HEK293T (cell line): ENCODE data around the gene DLEC1.

Experiments used
- BHLHE40 ChIP-seq: fragments of 450-650 bp; IDR thresholded peaks from 2 replicates; pipeline ENCODE4 v1.6.1; 2016; ENCODE audit warnings: mild to moderate bottlenecking, moderate library complexity, borderline replicate concordance
- FOXA1 ChIP-seq: fragments of 450-650 bp; IDR thresholded peaks from 2 replicates; pipeline ENCODE4 v1.6.1; 2016; ENCODE audit warnings: mild to moderate bottlenecking
- FOXM1 ChIP-seq: fragments of 450-650 bp; IDR thresholded peaks from 2 replicates; pipeline ENCODE4 v1.6.1; 2017; ENCODE audit warnings: mild to moderate bottlenecking, borderline replicate concordance
- SP1 ChIP-seq: fragments of 450-650 bp; IDR thresholded peaks from 2 replicates; pipeline ENCODE4 v1.6.1; 2017
- TARDBP ChIP-seq: fragments of 450-650 bp; IDR thresholded peaks from 2 replicates; pipeline ENCODE4 v1.6.1; 2016
- ZNF384 ChIP-seq: fragments of 450-650 bp; IDR thresholded peaks from 2 replicates; pipeline ENCODE4 v1.6.1; 2016

DNA sequence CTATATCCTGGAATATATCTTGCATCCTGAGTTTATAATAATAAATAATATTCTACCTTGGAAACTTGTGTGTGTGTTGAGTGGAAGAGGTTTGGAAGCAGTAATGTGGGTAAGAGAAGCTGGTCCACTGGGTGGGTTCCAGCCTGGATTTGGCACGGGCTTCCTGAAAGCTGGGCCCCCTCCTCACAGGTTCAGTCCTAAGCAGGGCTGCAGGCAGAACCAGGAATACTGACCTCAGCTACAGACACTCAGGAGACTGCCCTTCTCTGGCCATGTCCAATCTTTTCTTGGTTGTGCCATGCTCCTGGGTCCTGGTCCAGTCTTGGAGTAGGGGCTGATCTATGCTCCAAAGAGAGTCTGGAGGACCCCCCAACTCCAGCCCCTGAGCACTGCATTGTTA is 104.0 kb downstream of the DLEC1 start:
- TF ChIP-seq TARDBP: no peak
- TF ChIP-seq FOXM1: no peak
- no peak for TF ChIP-seq FOXA1
- no peak for TF ChIP-seq BHLHE40
- no peak for TF ChIP-seq SP1
- no peak for TF ChIP-seq ZNF384
